ENCODE results near the gene ZNF860.

- TF ChIP-seq, protein P1, sequence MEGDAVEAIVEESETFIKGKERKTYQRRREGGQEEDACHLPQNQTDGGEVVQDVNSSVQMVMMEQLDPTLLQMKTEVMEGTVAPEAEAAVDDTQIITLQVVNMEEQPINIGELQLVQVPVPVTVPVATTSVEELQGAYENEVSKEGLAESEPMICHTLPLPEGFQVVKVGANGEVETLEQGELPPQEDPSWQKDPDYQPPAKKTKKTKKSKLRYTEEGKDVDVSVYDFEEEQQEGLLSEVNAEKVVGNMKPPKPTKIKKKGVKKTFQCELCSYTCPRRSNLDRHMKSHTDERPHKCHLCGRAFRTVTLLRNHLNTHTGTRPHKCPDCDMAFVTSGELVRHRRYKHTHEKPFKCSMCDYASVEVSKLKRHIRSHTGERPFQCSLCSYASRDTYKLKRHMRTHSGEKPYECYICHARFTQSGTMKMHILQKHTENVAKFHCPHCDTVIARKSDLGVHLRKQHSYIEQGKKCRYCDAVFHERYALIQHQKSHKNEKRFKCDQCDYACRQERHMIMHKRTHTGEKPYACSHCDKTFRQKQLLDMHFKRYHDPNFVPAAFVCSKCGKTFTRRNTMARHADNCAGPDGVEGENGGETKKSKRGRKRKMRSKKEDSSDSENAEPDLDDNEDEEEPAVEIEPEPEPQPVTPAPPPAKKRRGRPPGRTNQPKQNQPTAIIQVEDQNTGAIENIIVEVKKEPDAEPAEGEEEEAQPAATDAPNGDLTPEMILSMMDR (IDR thresholded peaks at IDR 0.05) = no peak
- TF ChIP-seq POLR2A (IDR thresholded peaks at IDR 0.05) = no peak
Measured at GRCh38 chr3:31957106-31957505, 24.4 kb upstream of the ZNF860 start.

Data from adrenal gland (tissue), 5 donors.